CD4-positive, alpha-beta memory T cell (primary cell): ENCODE data around the gene CELF2. TPM values are rescaled to one million over a fixed set of nuclear protein-coding genes. Genes with fewer than 3 reads are reported as not detected.

Source experiments
- CTCF ChIA-PET: fragments of 350-600 bp; sonication (Branson Sonifier 250); formaldehyde crosslinking; loops from one replicate; lab custom pipeline; 2021; ENCODE audit warnings: inconsistent platforms; ENCODE audit not compliant: partially characterized antibody; lab: Charles Lee
- POLR2A ChIA-PET: fragments of 350-600 bp; sonication (Branson Sonifier 250); formaldehyde crosslinking; loops from one replicate; lab custom pipeline; 2021; ENCODE audit not compliant: partially characterized antibody; lab: Charles Lee
- DNase-seq, 5 donors: peaks; one replicate each; pipeline versions ENCODE4 v3.0.0 to v3.0.0-alpha.2; 2020 to 2022; ENCODE audit warnings: mixed read lengths in 1 of 5
- H3K27ac ChIP-seq: one replicate; pipeline ENCODE4 v1.7.0; 2013; ENCODE audit warnings: low read depth, low read length
- H3K27me3 ChIP-seq: 2 replicates; pipeline ENCODE4 v1.7.0; 2013; ENCODE audit warnings: mild to moderate bottlenecking, low read length, moderate library complexity; ENCODE audit not compliant: insufficient read depth
- H3K36me3 ChIP-seq: 2 replicates; pipeline ENCODE4 v1.7.0; 2013; ENCODE audit warnings: mild to moderate bottlenecking, low read length, moderate library complexity; ENCODE audit not compliant: insufficient read depth
- H3K4me1 ChIP-seq: 2 replicates; pipeline ENCODE4 v1.7.0; 2013; ENCODE audit warnings: mild to moderate bottlenecking, low read length, moderate library complexity; ENCODE audit not compliant: insufficient read depth
- H3K4me3 ChIP-seq, 2 donors: one replicate each; pipeline ENCODE4 v1.7.0; 2013; ENCODE audit warnings: low read length in 2 of 2, mild to moderate bottlenecking in 1 of 2
- H3K9me3 ChIP-seq, 2 donors: one replicate each; pipeline ENCODE4 v1.7.0; 2013; ENCODE audit warnings: low read length in 2 of 2, control low read depth in 1 of 2; ENCODE audit not compliant: control insufficient read depth in 1 of 2
- H3K27ac Mint-ChIP-seq, 7 donors: one replicate each; pipeline ENCODE4 v1.8.0; 2020 to 2021; ENCODE audit warnings: mixed read lengths in 7 of 7, mild to moderate bottlenecking in 6 of 7, inconsistent platforms in 3 of 7, moderate library complexity in 3 of 7
- H3K27me3 Mint-ChIP-seq, 2 donors: one replicate each; pipeline ENCODE4 v1.8.0; 2020 to 2021; ENCODE audit warnings: mixed read lengths in 2 of 2
- H3K36me3 Mint-ChIP-seq, 2 donors: one replicate each; pipeline ENCODE4 v1.8.0; 2020 to 2021; ENCODE audit warnings: mixed read lengths in 2 of 2, inconsistent platforms in 1 of 2, mild to moderate bottlenecking in 1 of 2
- H3K4me1 Mint-ChIP-seq, 4 donors: one replicate each; pipeline ENCODE4 v1.8.0; 2020 to 2021; ENCODE audit warnings: mixed read lengths in 4 of 4, mild to moderate bottlenecking in 1 of 4
- H3K4me3 Mint-ChIP-seq, 8 donors: one replicate each; pipeline ENCODE4 v1.8.0; 2020 to 2021; ENCODE audit warnings: mixed read lengths in 8 of 8, mild to moderate bottlenecking in 7 of 8, moderate library complexity in 6 of 8, inconsistent platforms in 3 of 8
- H3K9me3 Mint-ChIP-seq, 8 donors: one replicate each; pipeline ENCODE4 v1.8.0; 2020 to 2021; ENCODE audit warnings: mixed read lengths in 8 of 8, mild to moderate bottlenecking in 5 of 8, inconsistent platforms in 3 of 8, moderate library complexity in 1 of 8
- intact Hi-C: fragments of 100-400 bp; cut with micrococcal nuclease; formaldehyde crosslinking; loops from one replicate; pipeline ENCODE4 v1.15.1; 2023
- polyA plus RNA-seq, 2 donors: library from polyadenylated mRNA; unstranded; fragments of 300-500 nt; fragmentation: Illumina TruSeq; gene quantifications; one replicate each; pipeline ENCODE4 v1.2.3, GENCODE V29; 2021
- total RNA-seq, 2 experiments: library from RNA; stranded (reverse); gene quantifications; one replicate each; pipeline ENCODE4 v1.2.3, GENCODE V29; 2021

The CELF2 gene
- total and polyA plus RNA-seq, 4 experiments from 2014 or later = 122 to 180 (median 167) TPM

DNA sequence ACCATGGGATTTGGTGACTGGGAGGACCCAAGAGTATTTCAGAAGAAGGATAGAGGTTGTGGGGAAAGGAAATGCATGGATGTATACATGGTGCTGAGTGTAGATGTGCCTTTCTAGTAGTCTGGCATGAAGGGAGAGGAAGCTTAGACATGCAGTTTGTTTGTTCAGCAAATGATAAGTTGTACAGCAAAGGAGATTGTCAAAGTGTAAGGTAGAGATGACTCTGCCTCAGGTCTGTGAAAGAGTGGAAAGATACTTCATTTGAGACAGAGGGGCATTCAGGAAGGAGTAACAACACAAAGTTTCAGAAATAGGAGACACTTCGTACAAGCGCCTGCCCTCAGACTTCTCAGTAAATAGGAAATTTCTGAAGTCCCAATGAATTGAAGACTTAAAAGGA is 152.3 kb downstream of the CELF2 start:
- Mint-ChIP-seq H3K27ac (no peak overlapping the region), H3K27me3 (no peaks in the 10 kb centered on the region), H3K9me3 (peaks cover 0 to 1% (median 0%) of the 10 kb centered on the region in 8 donors), H3K36me3 (peaks cover 31 to 44% of the 10 kb centered on the region in 2 donors), H3K4me1 (peaks cover 0 to 28% (median 15%) of the 10 kb centered on the region in 4 donors), H3K4me3 (no peak overlapping the region)
- CTCF ChIA-PET = interaction anchor here (1.7 to 13.3 kb wide), 4 partner anchors 7 to 57 kb away, joined by 3 to 308 read pairs (median 70); no protein-coding TSS in a partner anchor
- Histone ChIP-seq H3K9me3 (no peaks in the 10 kb centered on the region), H3K27ac (peak overlapping the region; percentile 96), H3K36me3 (peaks cover 4% of the 10 kb centered on the region), H3K4me1 (peaks cover 70% of the 10 kb centered on the region), H3K4me3 (peak overlapping the region; percentile 50 to 93), H3K27me3 (no peaks in the 10 kb centered on the region)
- POLR2A ChIA-PET = interaction anchor here (1.3 to 18.3 kb wide), 10 partner anchors 8 to 100 kb away, joined by 3 to 1422 read pairs (median 6); no protein-coding TSS in a partner anchor
- intact Hi-C loops = loop anchor here (2.0 to 10.0 kb wide), 4 partner anchors 39 to 445 kb away; partner anchors contain the start of gene USP6NL
- no peak for DNase-seq

DNA sequence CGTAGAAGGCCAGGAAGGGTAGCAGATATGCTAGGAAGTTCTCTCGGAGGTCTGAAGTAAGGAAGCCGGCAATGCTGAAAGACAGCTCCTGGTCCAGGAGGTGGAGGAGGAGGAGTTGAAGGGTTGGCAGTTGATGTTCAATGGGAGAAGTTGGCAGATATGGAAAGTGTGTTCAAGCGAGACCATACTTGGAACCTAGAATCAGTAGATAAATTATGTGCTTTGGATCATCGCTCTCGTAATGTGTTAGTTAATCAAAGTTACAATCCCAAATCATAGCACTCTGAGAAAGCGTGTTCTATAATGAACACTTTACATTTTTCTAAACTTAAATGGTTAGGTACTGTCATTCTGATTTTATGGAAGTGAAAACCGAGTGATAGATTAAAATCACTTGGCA is 152.9 kb downstream of the CELF2 start:
- no peaks in the 10 kb centered on the region for H3K9me3 ChIP-seq
- no peaks in the 10 kb centered on the region for H3K27me3 Mint-ChIP-seq
- no peak for DNase-seq
- H3K4me1 Mint-ChIP-seq = peaks cover 0 to 34% (median 18%) of the 10 kb centered on the region in 4 donors
- H3K4me1 ChIP-seq = peaks cover 76% of the 10 kb centered on the region
- H3K27ac ChIP-seq = peak overlapping the region; percentile 96
- H3K36me3 ChIP-seq = peaks cover 4% of the 10 kb centered on the region
- intact Hi-C loops = loop anchor here (2.0 to 10.0 kb wide), 2 partner anchors 38 to 444 kb away; partner anchors contain the start of gene USP6NL
- H3K9me3 Mint-ChIP-seq = peaks cover 0 to 1% (median 0%) of the 10 kb centered on the region in 8 donors
- ChIA-PET POLR2A (interaction anchor here (0.8 to 18.3 kb wide), 10 partner anchors 7 to 93 kb away, joined by 3 to 1422 read pairs (median 6); no protein-coding TSS in a partner anchor), CTCF (interaction anchor here (1.7 to 13.3 kb wide), 3 partner anchors 23 to 58 kb away, joined by 3 to 308 read pairs (median 38); no protein-coding TSS in a partner anchor)
- H3K4me3 ChIP-seq = peak overlapping the region; percentile 50 to 93
- no peak overlapping the region for H3K27ac Mint-ChIP-seq
- H3K27me3 ChIP-seq = no peaks in the 10 kb centered on the region
- peaks cover 36 to 46% of the 10 kb centered on the region in 2 donors for H3K36me3 Mint-ChIP-seq
- no peak overlapping the region for H3K4me3 Mint-ChIP-seq

DNA sequence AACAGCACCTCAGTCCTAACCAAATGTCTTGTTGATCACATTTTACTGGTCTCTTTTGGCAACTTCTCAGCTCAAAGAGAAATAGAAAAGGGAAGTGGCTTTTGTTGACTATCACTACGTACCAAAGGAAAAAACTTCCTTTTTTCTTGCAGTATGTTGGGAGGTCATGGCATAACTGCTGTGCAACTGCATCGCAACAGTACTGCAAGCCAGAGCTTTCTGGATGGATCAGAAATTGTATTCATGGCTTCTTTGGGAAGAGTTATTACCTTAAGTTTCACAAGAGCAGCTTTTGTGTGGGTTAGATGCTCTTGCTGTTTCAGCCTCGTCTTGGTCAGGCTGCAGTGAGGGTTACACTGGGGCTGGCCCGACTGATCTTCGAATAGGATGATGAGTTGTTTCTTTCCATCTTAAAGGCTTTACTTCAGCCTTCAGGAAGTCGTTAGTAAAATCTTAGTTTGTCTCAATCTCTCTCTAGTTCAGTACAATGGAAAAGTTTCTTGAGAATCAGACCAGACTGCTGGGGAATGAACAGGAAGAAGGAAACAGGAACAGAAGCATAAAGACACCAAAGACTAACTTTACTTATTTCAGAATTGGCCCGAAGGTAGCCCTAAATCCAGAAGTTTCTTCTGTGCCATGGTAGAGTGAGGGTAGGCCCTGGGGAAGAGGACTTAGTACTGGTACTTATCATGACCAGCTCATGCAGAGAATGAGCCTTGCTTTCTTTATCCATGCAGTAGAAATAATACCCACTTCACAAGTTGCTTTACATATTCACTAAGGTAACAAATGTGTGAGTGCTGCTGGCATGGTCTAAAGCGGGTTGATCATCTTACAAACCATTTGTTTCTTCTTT is 153.6 kb downstream of the CELF2 start:
- Mint-ChIP-seq H3K9me3 (peaks cover 0 to 1% (median 0%) of the 10 kb centered on the region in 8 donors), H3K36me3 (peaks cover 40 to 48% of the 10 kb centered on the region in 2 donors), H3K27me3 (no peaks in the 10 kb centered on the region), H3K4me1 (peaks cover 0 to 40% (median 21%) of the 10 kb centered on the region in 4 donors), H3K4me3 (no peak overlapping the region), H3K27ac (peak overlapping the region in 1 of 7 donors; percentile 96)
- Histone ChIP-seq H3K27me3 (no peaks in the 10 kb centered on the region), H3K4me3 (peak overlapping the region; percentile 50 to 93), H3K36me3 (peaks cover 4% of the 10 kb centered on the region), H3K27ac (peak overlapping the region; percentile 96), H3K9me3 (no peaks in the 10 kb centered on the region), H3K4me1 (peaks cover 82% of the 10 kb centered on the region)
- peak in 1 of 5 donors; percentile 66 for DNase-seq
- intact Hi-C loops = loop anchor here (2.0 to 10.0 kb wide), 2 partner anchors 38 to 444 kb away; partner anchors contain the start of gene USP6NL
- ChIA-PET CTCF (interaction anchor here (1.7 to 13.3 kb wide), 3 partner anchors 23 to 59 kb away, joined by 3 to 308 read pairs (median 38); no protein-coding TSS in a partner anchor), POLR2A (interaction anchor here (0.8 to 18.3 kb wide), 10 partner anchors 6 to 92 kb away, joined by 3 to 1422 read pairs (median 6); no protein-coding TSS in a partner anchor)

DNA sequence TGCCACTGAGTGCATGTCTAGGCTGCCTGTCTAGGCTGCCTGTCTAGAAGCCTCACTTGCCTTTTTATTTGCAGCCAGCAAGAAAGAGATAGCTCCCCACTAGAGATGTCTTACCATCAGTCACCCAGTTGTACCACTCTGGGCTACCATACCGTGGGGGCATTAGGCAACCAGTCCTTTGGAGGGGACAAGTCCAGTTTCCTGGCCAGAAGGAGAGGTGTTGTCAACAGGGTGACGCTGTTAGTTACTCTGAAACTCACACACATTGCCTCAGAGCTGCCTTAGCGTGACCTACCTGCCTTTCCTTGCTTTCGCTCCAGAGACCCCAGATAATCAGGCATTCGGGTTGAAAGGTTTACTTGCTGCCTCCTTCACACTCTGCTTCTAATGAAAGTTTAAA is 155.4 kb downstream of the CELF2 start:
- CTCF ChIA-PET = interaction anchor here (1.0 to 13.3 kb wide), 7 partner anchors 7 to 97 kb away, joined by 3 to 308 read pairs (median 7); no protein-coding TSS in a partner anchor

DNA sequence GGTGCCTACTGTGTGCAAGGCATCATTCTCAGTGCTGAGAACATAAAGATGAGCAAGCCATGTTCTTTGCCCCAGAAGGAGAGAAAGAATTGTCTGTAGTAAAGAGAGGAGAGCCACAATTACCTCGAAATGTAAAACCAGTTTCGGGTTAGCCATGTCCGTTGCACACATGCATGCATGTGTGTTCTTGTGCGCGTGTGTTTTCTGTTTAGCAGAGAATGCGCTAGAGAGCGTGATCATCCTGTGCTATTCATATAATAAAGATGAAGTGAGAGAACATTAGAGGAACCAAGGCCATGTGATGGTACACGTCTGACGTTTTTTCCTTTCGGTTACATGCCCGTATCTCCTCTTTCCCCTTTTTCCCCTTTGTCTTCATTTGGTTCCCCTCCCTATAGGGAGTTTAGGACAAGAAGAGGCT is 158.2 kb downstream of the CELF2 start:
- H3K4me3 Mint-ChIP-seq = peak overlapping the region in 2 of 8 donors; percentile 80 to 82
- Histone ChIP-seq H3K27me3 (no peaks in the 10 kb centered on the region), H3K27ac (peak overlapping the region; percentile 96), H3K4me3 (peak overlapping the region in 1 of 2 donors; percentile 39), H3K36me3 (peaks cover 4% of the 10 kb centered on the region), H3K4me1 (peaks cover 100% of the 10 kb centered on the region), H3K9me3 (no peaks in the 10 kb centered on the region)
- H3K4me1 Mint-ChIP-seq = peaks cover 0 to 78% (median 39%) of the 10 kb centered on the region in 4 donors
- POLR2A ChIA-PET = interaction anchor here (0.9 to 18.3 kb wide), 8 partner anchors 8 to 76 kb away, joined by 4 to 1422 read pairs (median 21); no protein-coding TSS in a partner anchor
- intact Hi-C loops = loop anchor here (5.0 to 10.0 kb wide), 2 partner anchors 296 to 439 kb away; partner anchors contain the start of gene USP6NL
- H3K9me3 Mint-ChIP-seq = peaks cover 0 to 1% (median 0%) of the 10 kb centered on the region in 8 donors
- H3K27me3 Mint-ChIP-seq = no peaks in the 10 kb centered on the region
- peak overlapping the region in 3 of 7 donors; percentile 97 to 100 (median 98) for H3K27ac Mint-ChIP-seq
- CTCF ChIA-PET = interaction anchor here (0.7 to 13.3 kb wide), 6 partner anchors 10 to 80 kb away, joined by 3 to 308 read pairs (median 4); no protein-coding TSS in a partner anchor
- H3K36me3 Mint-ChIP-seq = peaks cover 52 to 67% of the 10 kb centered on the region in 2 donors
- DNase-seq = peak in 2 of 5 donors; percentile 36 to 47

More for the DNA sequence above, 155.4 kb downstream of the CELF2 start:
- intact Hi-C loops = loop anchor here (10.0 kb wide), 1 partner anchor 442 kb away; the partner anchor contains the start of gene USP6NL
- POLR2A ChIA-PET = interaction anchor here (1.0 to 18.3 kb wide), 7 partner anchors 5 to 60 kb away, joined by 3 to 1422 read pairs (median 119); no protein-coding TSS in a partner anchor
- H3K36me3 ChIP-seq = peaks cover 4% of the 10 kb centered on the region
- Mint-ChIP-seq H3K4me3 (peak overlapping the region in 1 of 8 donors; percentile 77), H3K27ac (peak overlapping the region in 2 of 7 donors; percentile 91 to 96), H3K27me3 (no peaks in the 10 kb centered on the region), H3K36me3 (peaks cover 36 to 47% of the 10 kb centered on the region in 2 donors), H3K4me1 (peaks cover 0 to 56% (median 27%) of the 10 kb centered on the region in 4 donors), H3K9me3 (peaks cover 0 to 1% (median 0%) of the 10 kb centered on the region in 8 donors)
- peak overlapping the region; percentile 4 to 93 for H3K4me3 ChIP-seq
- peak in 1 of 5 donors; percentile 68 for DNase-seq
- H3K27me3 ChIP-seq = no peaks in the 10 kb centered on the region
- peak overlapping the region; percentile 96 for H3K27ac ChIP-seq
- no peaks in the 10 kb centered on the region for H3K9me3 ChIP-seq
- peaks cover 100% of the 10 kb centered on the region for H3K4me1 ChIP-seq

DNA sequence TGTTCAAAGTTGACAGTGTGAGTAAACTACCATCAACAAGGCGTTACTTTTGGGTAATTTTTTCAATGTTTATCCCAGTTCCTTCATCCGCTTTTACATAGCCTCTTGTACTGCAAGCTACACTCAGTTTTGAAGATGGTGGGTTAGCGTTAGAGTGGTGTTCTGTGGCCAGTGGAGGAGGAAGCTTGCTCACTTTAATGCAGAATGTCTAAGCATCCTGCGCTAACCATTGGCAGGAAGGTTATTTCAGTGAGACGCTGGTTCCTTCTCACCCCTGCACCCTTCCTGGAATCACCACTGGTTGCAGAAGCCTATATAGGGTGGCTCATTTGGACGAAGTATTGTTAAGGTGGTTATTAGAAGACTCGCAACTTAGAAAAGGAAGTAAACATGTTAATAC is 159.1 kb downstream of the CELF2 start:
- Histone ChIP-seq H3K36me3 (peaks cover 10% of the 10 kb centered on the region), H3K9me3 (no peaks in the 10 kb centered on the region), H3K27ac (peak overlapping the region; percentile 96), H3K4me3 (peak overlapping the region in 1 of 2 donors; percentile 39), H3K27me3 (no peaks in the 10 kb centered on the region), H3K4me1 (peaks cover 100% of the 10 kb centered on the region)
- Mint-ChIP-seq H3K4me3 (peak overlapping the region in 2 of 8 donors; percentile 80 to 82), H3K36me3 (peaks cover 58 to 76% of the 10 kb centered on the region in 2 donors), H3K27ac (peak overlapping the region in 3 of 7 donors; percentile 97 to 100 (median 98)), H3K27me3 (no peaks in the 10 kb centered on the region), H3K4me1 (peaks cover 9 to 86% (median 48%) of the 10 kb centered on the region in 4 donors), H3K9me3 (peaks cover 0 to 1% (median 0%) of the 10 kb centered on the region in 8 donors)
- intact Hi-C loops = loop anchor here (5.0 to 10.0 kb wide), 2 partner anchors 296 to 438 kb away; partner anchors contain the start of gene USP6NL
- CTCF ChIA-PET = interaction anchor here (0.8 to 7.8 kb wide), 3 partner anchors 10 to 31 kb away, joined by 3 to 101 read pairs (median 5); no protein-coding TSS in a partner anchor
- POLR2A ChIA-PET = interaction anchor here (0.6 to 18.3 kb wide), 16 partner anchors 9 to 93 kb away, joined by 3 to 1422 read pairs (median 4); no protein-coding TSS in a partner anchor
- DNase-seq = peak in 4 of 5 donors; percentile 42 to 63 (median 52)
